ENCODE measurements around the gene ARHGEF40.

Gene ARHGEF40

DNA sequence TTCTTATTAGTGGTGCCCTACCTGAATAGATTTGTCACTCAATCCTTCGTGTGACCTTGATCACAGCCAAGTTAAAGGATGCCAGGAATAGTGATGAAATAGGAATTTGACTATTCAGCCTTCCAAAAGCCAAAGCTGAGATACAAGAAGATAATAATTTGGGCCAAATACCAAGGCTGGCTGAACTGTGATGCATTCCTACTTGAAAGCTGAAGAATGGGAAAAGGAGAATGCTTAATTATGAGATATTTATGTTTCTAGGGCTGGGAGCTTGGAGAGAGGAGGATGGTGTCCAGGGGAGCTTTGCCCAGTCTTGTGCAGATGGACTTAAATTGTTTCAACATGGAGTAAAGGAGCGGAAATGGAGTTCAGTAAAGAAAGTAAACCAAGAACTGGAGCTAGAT is 22.7 kb upstream of the ARHGEF40 start:
- peaks cover 6% of the 10 kb centered on the region for H3K4me1 Mint-ChIP-seq (ENCODE audit: low read depth)
- H3K36me3 Mint-ChIP-seq (ENCODE audit: low read depth): no peaks in the 10 kb centered on the region
- H3K27ac Mint-ChIP-seq: no peak overlapping the region
- peaks cover 32% of the 10 kb centered on the region for H3K27me3 Mint-ChIP-seq (ENCODE audit: low read depth)
- H3K4me3 Mint-ChIP-seq: no peak overlapping the region
- no peaks in the 10 kb centered on the region for H3K9me3 Mint-ChIP-seq
- no peak for DNase-seq (ENCODE audit: low spot score)

DNA sequence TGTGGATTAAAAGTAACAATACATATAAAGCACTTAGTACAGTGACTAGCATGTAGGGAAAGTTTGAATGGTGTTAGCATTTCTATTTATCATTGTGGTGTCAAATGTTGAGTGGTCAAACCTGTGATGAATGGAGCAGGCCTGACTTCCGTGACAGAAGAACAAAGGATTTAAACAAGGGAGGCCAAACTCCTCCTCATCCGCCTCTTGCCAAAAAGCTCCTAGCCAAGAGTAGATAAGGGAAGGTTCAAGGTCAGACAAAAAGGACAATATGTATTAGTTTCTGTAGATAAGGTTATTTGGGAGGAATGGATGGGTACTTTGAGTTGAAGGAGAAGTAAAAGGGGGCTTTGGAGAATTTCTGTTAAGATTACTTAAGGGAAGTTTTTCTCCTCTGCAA is 21.5 kb upstream of the ARHGEF40 start:
- Mint-ChIP-seq H3K9me3 (no peaks in the 10 kb centered on the region), H3K27ac (no peak overlapping the region), H3K27me3 (ENCODE audit: low read depth) (peaks cover 29% of the 10 kb centered on the region), H3K36me3 (ENCODE audit: low read depth) (no peaks in the 10 kb centered on the region), H3K4me1 (ENCODE audit: low read depth) (peaks cover 6% of the 10 kb centered on the region), H3K4me3 (no peak overlapping the region)
- DNase-seq (ENCODE audit: low spot score): no peak

DNA sequence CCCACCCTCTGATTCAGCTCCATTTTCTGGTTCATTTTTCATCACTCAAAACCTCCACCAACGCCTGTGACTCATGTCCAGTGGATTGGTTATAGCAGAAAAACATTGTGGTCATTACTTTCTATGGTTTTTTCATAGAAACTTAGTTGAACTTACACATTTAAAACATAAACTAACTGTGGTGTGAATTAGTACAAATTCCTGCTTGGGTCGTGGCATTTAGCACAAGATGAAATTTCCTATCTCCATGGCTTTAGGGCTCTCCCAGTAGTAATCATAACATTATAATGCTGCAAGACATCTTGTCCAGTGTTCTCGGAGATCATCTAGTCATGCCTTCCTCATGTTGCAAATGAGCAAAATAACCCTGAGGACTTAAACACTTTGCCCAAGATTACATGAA is 20.8 kb upstream of the ARHGEF40 start:
- H3K27me3 Mint-ChIP-seq (ENCODE audit: low read depth): peaks cover 27% of the 10 kb centered on the region
- no peaks in the 10 kb centered on the region for H3K9me3 Mint-ChIP-seq
- H3K4me3 Mint-ChIP-seq: no peak overlapping the region
- H3K4me1 Mint-ChIP-seq (ENCODE audit: low read depth): peaks cover 4% of the 10 kb centered on the region
- H3K27ac Mint-ChIP-seq: no peak overlapping the region
- H3K36me3 Mint-ChIP-seq (ENCODE audit: low read depth): no peaks in the 10 kb centered on the region
- no peak for DNase-seq (ENCODE audit: low spot score)

DNA sequence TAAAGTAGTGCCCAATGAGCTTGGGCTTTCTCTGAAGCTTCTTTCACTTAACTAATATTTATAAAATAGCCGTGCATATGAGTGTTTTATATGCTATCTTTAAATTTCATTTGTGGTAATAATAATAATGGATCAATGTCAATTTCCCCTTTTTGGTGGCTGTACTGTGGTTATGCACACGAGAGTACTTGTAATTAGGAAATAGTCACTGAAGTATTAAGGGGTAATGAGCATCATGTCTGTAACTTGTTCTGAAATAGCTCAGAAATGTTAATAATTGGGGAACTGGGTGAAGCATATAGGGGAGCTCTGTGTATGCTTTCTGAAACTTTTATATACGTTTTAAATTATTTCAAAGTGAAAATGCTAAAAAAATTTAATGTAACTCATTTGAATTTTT is 19.5 kb upstream of the ARHGEF40 start:
- H3K27ac Mint-ChIP-seq: no peak overlapping the region
- H3K27me3 Mint-ChIP-seq (ENCODE audit: low read depth): peaks cover 15% of the 10 kb centered on the region
- no peaks in the 10 kb centered on the region for H3K9me3 Mint-ChIP-seq
- no peak overlapping the region for H3K4me3 Mint-ChIP-seq
- no peaks in the 10 kb centered on the region for H3K36me3 Mint-ChIP-seq (ENCODE audit: low read depth)
- H3K4me1 Mint-ChIP-seq (ENCODE audit: low read depth): no peaks in the 10 kb centered on the region
- no peak for DNase-seq (ENCODE audit: low spot score)

DNA sequence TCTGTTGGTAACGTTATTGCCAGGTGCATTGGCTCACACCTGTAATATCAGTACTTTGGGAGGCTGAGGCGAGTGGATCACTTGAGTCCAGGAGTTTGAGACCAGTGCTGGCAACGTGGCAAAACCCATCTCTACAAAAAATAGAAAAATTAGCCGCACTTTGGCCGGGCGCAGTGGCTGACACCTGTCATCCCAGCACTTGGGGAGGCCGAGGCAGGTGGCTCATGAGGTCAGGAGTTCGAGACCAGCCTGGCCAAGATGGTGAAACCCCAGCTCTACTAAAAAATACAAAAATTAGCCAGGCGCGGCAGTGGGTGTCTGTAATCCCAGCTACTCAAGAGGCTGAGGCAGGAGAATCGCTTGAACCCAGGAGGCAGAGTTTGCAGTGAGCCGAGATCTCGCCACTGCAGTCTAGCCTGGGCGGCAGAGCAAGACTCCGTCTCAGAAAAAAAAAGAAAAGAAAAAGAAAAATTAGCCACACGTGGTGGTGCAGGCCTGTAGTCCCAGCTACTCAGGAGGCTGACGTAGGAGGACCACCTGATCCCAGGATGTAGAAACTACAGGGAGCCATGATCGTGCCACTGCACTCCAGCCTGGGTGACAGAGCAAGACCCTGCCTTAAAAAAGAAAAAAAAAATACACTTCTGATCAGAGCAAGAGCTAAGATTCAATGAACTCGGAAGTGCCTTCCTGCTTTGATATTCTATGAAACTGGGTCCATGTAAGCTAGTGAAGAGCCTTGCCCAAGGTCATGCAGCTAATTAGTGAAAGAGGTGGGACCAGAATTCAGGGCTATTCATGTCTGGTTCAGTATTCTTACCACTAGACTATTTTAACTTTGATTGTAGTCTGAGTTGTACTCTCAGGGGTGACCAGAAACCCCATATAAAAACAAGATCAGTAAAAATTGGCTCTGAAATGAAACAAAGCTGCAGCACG is 16.7 kb upstream of the ARHGEF40 start:
- Mint-ChIP-seq H3K27me3 (ENCODE audit: low read depth) (peaks cover 15% of the 10 kb centered on the region), H3K27ac (no peak overlapping the region), H3K4me1 (ENCODE audit: low read depth) (no peaks in the 10 kb centered on the region), H3K9me3 (no peaks in the 10 kb centered on the region), H3K36me3 (ENCODE audit: low read depth) (no peaks in the 10 kb centered on the region), H3K4me3 (no peak overlapping the region)
- no peak for DNase-seq (ENCODE audit: low spot score)

DNA sequence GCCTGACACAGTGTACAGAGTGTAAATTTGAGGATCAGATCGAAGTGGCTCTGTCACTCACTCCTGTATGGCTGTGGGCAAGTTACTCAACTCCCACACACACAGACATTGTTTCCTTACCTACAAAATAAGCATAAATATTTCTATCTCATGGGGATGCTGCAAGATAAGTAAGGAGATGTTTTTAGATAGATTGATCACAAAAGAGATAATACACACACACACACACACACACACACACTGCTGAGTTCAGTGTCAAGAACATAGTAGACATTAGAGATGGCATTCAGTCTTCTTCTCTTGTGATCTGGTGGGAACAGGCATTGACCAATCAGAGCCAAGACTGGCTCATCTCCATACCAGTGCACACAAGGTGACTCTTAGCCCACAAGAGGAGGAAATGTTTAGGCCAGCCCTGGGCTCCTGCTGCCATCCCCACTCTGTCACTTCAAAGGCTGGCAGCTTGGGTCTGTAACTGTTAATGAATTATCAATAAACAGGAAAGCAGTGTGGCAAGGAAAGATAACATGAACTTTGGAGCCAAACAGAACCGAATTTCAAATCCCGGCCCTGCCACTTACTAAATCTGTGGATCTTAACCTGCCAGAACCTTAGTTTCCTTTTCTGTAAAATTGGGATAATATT is 15.9 kb upstream of the ARHGEF40 start:
- Mint-ChIP-seq H3K9me3 (no peaks in the 10 kb centered on the region), H3K4me1 (ENCODE audit: low read depth) (no peaks in the 10 kb centered on the region), H3K27me3 (ENCODE audit: low read depth) (peaks cover 13% of the 10 kb centered on the region), H3K36me3 (ENCODE audit: low read depth) (no peaks in the 10 kb centered on the region), H3K4me3 (no peak overlapping the region), H3K27ac (no peak overlapping the region)
- no peak for DNase-seq (ENCODE audit: low spot score)

DNA sequence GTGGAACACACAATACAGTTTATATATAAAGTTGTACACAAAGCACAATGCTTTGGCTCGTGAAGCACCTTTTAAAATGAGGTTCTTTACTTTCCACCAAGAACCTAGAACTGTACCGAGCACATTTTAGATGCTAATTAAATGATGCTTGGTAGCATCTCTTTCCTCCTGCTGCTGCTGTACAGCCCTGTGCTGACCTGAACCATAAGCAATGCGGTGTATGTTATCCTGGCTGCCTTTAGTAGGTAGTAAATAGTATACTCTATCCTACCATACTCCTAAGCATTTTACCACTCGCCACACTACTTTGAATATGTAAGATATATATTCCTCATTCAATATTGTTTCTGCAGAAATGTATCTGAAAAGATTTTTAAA is 15.3 kb upstream of the ARHGEF40 start:
- Mint-ChIP-seq H3K4me3 (no peak overlapping the region), H3K36me3 (ENCODE audit: low read depth) (no peaks in the 10 kb centered on the region), H3K9me3 (no peaks in the 10 kb centered on the region), H3K4me1 (ENCODE audit: low read depth) (no peaks in the 10 kb centered on the region), H3K27ac (no peak overlapping the region), H3K27me3 (ENCODE audit: low read depth) (peaks cover 11% of the 10 kb centered on the region)
- DNase-seq (ENCODE audit: low spot score): no peak

DNA sequence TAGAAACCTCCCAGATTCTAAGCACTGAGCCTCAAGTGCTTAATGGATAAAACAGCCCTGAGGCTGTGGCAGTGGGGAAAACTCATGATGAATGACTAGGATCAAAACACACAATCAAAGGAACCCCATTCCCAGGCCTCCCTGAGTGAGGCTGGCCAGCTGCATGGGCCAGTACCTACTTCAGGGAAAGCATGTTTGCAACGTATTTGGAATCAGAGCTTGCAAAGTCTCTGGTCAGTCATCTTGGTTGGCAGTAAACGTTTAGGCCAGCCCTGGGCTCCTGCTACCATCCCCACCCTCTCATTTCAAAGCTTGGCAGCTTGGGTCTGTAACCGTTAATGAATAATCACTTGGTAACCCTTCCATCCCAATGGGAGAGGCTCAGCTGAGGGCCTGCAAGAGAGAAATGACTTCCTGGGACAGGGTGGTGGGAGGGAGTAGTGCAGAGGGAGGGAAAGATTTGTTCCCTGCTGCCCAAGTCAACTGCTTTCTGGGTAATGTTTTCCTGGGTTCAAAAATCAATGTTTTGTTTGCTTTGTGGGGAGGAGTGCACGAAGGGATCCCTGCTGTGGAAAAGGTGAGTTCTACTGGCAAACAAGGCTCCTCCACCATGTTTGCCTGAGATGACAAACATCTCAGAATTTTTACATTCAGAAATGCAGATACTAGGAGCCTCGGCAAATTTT is 14.5 kb upstream of the ARHGEF40 start:
- Mint-ChIP-seq H3K27me3 (ENCODE audit: low read depth) (peaks cover 16% of the 10 kb centered on the region), H3K4me3 (no peak overlapping the region), H3K36me3 (ENCODE audit: low read depth) (no peaks in the 10 kb centered on the region), H3K27ac (no peak overlapping the region), H3K9me3 (no peaks in the 10 kb centered on the region), H3K4me1 (ENCODE audit: low read depth) (no peaks in the 10 kb centered on the region)
- no peak for DNase-seq (ENCODE audit: low spot score)

DNA sequence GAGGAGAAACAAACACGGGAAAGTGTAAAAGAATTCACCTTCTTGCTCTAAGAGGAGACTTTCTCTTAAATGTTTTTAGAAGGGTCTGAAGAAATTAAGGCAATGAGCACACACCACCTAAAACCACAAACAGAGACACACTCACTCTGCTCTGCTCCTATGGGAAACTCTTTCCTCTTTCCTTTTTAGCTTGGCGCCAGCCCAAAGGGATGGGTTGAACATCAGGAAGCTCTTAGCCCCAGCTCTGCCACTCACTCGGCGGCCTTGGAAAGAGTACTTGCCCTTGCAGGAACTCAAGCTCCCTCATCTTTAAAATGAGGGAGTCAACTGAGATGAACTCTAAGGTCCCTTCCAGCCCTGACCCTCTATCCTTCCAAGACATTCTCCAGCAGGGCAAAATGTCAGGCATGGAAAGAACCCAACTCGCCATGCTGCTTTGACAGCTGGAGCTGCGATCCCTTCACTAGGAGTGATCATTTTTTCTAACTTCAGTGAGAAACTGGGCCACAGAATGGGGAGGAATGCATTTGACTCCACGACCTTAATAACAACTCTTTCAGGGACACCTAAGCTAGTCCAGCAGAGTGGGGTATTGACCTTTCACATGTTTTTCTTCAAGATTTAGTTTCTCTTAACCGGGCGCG is 13.5 kb upstream of the ARHGEF40 start:
- no peak overlapping the region for H3K27ac Mint-ChIP-seq
- H3K4me1 Mint-ChIP-seq (ENCODE audit: low read depth): no peaks in the 10 kb centered on the region
- no peak overlapping the region for H3K4me3 Mint-ChIP-seq
- DNase-seq (ENCODE audit: low spot score): no peak
- H3K36me3 Mint-ChIP-seq (ENCODE audit: low read depth): no peaks in the 10 kb centered on the region
- no peaks in the 10 kb centered on the region for H3K9me3 Mint-ChIP-seq
- peaks cover 22% of the 10 kb centered on the region for H3K27me3 Mint-ChIP-seq (ENCODE audit: low read depth)

DNA sequence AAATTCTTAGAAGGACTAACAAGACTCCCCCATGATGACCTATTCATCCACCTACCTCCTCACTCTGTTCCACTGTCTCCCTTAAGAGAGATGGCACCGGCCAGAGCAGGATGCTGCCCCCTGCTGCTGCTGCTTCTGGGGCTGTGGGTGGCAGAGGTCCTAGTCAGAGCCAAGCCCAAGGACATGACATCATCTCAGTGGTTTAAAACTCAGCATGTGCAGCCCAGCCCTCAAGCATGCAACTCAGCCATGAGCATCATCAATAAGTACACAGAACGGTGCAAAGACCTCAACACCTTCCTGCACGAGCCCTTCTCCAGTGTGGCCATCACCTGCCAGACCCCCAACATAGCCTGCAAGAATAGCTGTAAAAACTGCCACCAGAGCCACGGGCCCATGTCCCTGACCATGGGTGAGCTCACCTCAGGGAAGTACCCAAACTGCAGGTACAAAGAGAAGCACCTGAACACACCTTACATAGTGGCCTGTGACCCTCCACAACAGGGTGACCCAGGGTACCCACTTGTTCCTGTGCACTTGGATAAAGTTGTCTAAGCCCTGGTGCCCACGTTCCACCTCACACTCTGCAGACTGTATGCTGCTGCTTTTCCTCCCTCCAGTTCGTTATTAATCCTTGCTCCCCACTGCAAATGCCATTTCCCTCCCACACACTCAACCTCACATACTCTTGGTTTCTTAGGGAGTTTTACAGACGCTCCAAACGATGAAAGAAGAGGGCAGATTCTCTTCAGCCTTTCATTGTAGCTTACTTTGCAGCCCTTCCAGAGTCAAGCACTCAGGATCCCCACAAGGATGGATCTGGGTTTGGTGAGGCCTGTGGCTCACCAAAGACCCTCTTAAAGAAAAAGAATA is 12.1 kb upstream of the ARHGEF40 start, which contains the start of gene RNASE8:
TSS of gene RNASE8 (plus strand) at position 20 of the 873 bp plus-strand sequence. CDS start at position 91, 71 bp downstream.
- no peaks in the 10 kb centered on the region for H3K9me3 Mint-ChIP-seq
- no peaks in the 10 kb centered on the region for H3K4me1 Mint-ChIP-seq (ENCODE audit: low read depth)
- H3K4me3 Mint-ChIP-seq: no peak within 1 kb of the TSS
- no peaks in the 10 kb centered on the region for H3K36me3 Mint-ChIP-seq (ENCODE audit: low read depth)
- DNase-seq (ENCODE audit: low spot score): no peak
- peaks cover 26% of the 10 kb centered on the region for H3K27me3 Mint-ChIP-seq (ENCODE audit: low read depth)
- no peak within 1 kb of the TSS for H3K27ac Mint-ChIP-seq

DNA sequence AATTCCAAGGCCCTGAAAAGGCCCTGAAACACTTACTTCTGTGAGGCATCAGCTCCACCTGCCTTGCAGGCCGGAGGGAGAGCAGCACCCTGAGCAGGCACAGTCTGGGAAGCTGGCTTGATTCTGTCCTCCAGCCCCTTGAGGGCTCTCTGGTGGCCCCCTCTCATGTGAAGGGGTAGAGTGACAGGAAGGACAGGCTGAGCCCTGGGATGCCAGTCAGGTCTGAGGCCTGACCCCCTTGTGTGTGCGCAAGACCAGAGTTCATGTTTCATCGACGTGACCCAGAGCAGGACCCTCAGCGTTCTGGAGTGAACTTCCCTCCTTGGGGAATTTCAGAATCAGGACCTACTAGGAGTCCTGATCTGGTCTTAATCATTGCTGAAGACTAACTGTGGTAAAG is 11.2 kb upstream of the ARHGEF40 start:
- no peak for DNase-seq (ENCODE audit: low spot score)
- Mint-ChIP-seq H3K4me1 (ENCODE audit: low read depth) (no peaks in the 10 kb centered on the region), H3K36me3 (ENCODE audit: low read depth) (no peaks in the 10 kb centered on the region), H3K9me3 (no peaks in the 10 kb centered on the region), H3K4me3 (no peak overlapping the region), H3K27ac (no peak overlapping the region), H3K27me3 (ENCODE audit: low read depth) (peaks cover 34% of the 10 kb centered on the region)

DNA sequence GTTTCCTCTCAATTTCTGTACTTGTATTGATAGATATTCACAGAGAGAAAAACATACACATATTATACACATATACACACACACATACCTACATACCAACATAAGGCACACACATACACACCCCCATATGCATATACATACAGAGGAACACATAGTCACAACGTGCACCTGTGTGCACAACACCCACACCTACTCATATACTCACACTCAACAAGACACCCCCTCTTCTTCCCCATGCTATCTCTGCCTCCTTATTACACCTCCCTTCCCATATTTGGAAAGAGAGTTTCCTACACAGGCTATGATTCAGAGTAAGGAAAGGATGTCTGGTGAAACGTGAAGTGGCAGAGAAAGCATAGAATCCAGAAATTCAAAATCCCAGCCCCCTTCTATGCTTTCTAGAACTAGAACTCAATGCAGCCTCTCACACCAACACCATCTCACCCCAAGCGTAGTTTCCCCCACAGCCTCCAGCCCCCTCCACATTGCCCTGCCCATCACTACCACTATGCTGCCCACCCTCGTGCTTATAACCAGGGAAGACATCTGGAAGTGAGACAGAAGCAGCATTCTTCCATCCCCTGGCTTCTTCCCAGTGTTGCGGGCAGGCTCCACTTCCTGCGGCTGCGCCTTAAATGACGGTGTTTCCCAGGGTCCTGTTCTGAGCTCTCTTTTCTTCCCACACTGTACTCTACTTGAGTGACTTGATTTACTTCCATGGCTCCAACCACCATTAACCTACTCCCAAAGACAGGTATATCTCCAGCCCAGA is 10.1 kb upstream of the ARHGEF40 start:
- Mint-ChIP-seq H3K27me3 (ENCODE audit: low read depth) (peaks cover 35% of the 10 kb centered on the region), H3K36me3 (ENCODE audit: low read depth) (no peaks in the 10 kb centered on the region), H3K27ac (no peak overlapping the region), H3K4me3 (no peak overlapping the region), H3K9me3 (no peaks in the 10 kb centered on the region), H3K4me1 (ENCODE audit: low read depth) (no peaks in the 10 kb centered on the region)
- DNase-seq (ENCODE audit: low spot score): no peak
